ENCODE results near the gene ZFYVE1.

- TF ChIP-seq CTCF (IDR thresholded peaks at IDR 0.05) = no peak
- TF ChIP-seq ZFX (IDR thresholded peaks at IDR 0.05; ENCODE audit: borderline replicate concordance) = no peak
Observed at GRCh38 chr14:73000073-73000472, 26.8 kb downstream of the ZFYVE1 start.
